ENCODE measurements around the gene GRID1. TPM values are rescaled to one million over a fixed set of nuclear protein-coding genes. Genes with fewer than 3 reads are reported as not detected.

Gene GRID1
- polyA plus RNA-seq, 4 donors = 0.27 to 1.1 (median 0.40) TPM; not detected in 1

- Histone ChIP-seq H3K4me3 (ENCODE audit: low read depth in 1 of 3, low read length in 3 of 3) (no peak overlapping the region), H3K9me3 (ENCODE audit: control insufficient read depth in 2 of 2, insufficient read depth in 1 of 2, low read depth in 1 of 2, low read length in 1 of 2) (no peaks in the 10 kb centered on the region), H3K36me3 (ENCODE audit: control insufficient read depth in 3 of 3, insufficient read depth in 2 of 3, low read depth in 1 of 3, low read length in 3 of 3) (no peaks in the 10 kb centered on the region), H3K27ac (ENCODE audit: low read depth in 1 of 3, low read length in 2 of 3) (no peak overlapping the region), H3K4me1 (ENCODE audit: control insufficient read depth in 3 of 3, insufficient read depth in 2 of 3, low read depth in 1 of 3, low read length in 2 of 3) (no peaks in the 10 kb centered on the region), H3K27me3 (ENCODE audit: control insufficient read depth in 3 of 3, insufficient read depth in 3 of 3, low read length in 3 of 3) (peaks cover 0 to 6% (median 0%) of the 10 kb centered on the region in 3 donors)
- WGBS, 3 donors = 76 to 79% (median 77%) methylated on average over 8 to 9 of the region's 9 CpGs
- no peak for DNase-seq
- no peak for FAIRE-seq
These were observed 306.0 kb downstream of the GRID1 start for GRCh38 chr10:86060386-86061277.

GRCh38 chr10:86059892-86060291 is 306.7 kb downstream of the GRID1 start:
- Histone ChIP-seq H3K4me1 (ENCODE audit: control insufficient read depth in 3 of 3, insufficient read depth in 2 of 3, low read depth in 1 of 3, low read length in 2 of 3) (no peaks in the 10 kb centered on the region), H3K36me3 (ENCODE audit: control insufficient read depth in 3 of 3, insufficient read depth in 2 of 3, low read depth in 1 of 3, low read length in 3 of 3) (no peaks in the 10 kb centered on the region), H3K9me3 (ENCODE audit: control insufficient read depth in 2 of 2, insufficient read depth in 1 of 2, low read depth in 1 of 2, low read length in 1 of 2) (no peaks in the 10 kb centered on the region), H3K4me3 (ENCODE audit: low read depth in 1 of 3, low read length in 3 of 3) (no peak overlapping the region), H3K27me3 (ENCODE audit: control insufficient read depth in 3 of 3, insufficient read depth in 3 of 3, low read length in 3 of 3) (no peaks in the 10 kb centered on the region), H3K27ac (ENCODE audit: low read depth in 1 of 3, low read length in 2 of 3) (no peak overlapping the region)
- DNase-seq = no peak
- no peak for FAIRE-seq
- 89 to 93% (median 92%) methylated on average over 3 of the region's 3 CpGs for WGBS, 3 donors

- Histone ChIP-seq H3K4me1 (ENCODE audit: control insufficient read depth in 3 of 3, insufficient read depth in 2 of 3, low read depth in 1 of 3, low read length in 2 of 3) (no peaks in the 10 kb centered on the region), H3K27me3 (ENCODE audit: control insufficient read depth in 3 of 3, insufficient read depth in 3 of 3, low read length in 3 of 3) (no peaks in the 10 kb centered on the region), H3K27ac (ENCODE audit: low read depth in 1 of 3, low read length in 2 of 3) (no peak overlapping the region), H3K36me3 (ENCODE audit: control insufficient read depth in 3 of 3, insufficient read depth in 2 of 3, low read depth in 1 of 3, low read length in 3 of 3) (no peaks in the 10 kb centered on the region), H3K9me3 (ENCODE audit: control insufficient read depth in 2 of 2, insufficient read depth in 1 of 2, low read depth in 1 of 2, low read length in 1 of 2) (no peaks in the 10 kb centered on the region), H3K4me3 (ENCODE audit: low read depth in 1 of 3, low read length in 3 of 3) (no peak overlapping the region)
- DNase-seq (no peak), FAIRE-seq (no peak)
- WGBS, 3 donors = 74 to 83% (median 75%) methylated on average over 5 of the region's 5 CpGs
These were observed 307.6 kb downstream of the GRID1 start for GRCh38 chr10:86058964-86059363.

GRCh38 chr10:86057708-86058107 is 308.9 kb downstream of the GRID1 start:
- H3K4me3 ChIP-seq (ENCODE audit: low read depth in 1 of 3, low read length in 3 of 3) = no peak overlapping the region
- no peak overlapping the region for H3K27ac ChIP-seq (ENCODE audit: low read depth in 1 of 3, low read length in 2 of 3)
- no peaks in the 10 kb centered on the region for H3K36me3 ChIP-seq (ENCODE audit: control insufficient read depth in 3 of 3, insufficient read depth in 2 of 3, low read depth in 1 of 3, low read length in 3 of 3)
- H3K9me3 ChIP-seq (ENCODE audit: control insufficient read depth in 2 of 2, insufficient read depth in 1 of 2, low read depth in 1 of 2, low read length in 1 of 2) = no peaks in the 10 kb centered on the region
- H3K27me3 ChIP-seq (ENCODE audit: control insufficient read depth in 3 of 3, insufficient read depth in 3 of 3, low read length in 3 of 3) = no peaks in the 10 kb centered on the region
- FAIRE-seq (no peak), DNase-seq (no peak)
- H3K4me1 ChIP-seq (ENCODE audit: control insufficient read depth in 3 of 3, insufficient read depth in 2 of 3, low read depth in 1 of 3, low read length in 2 of 3) = no peaks in the 10 kb centered on the region
- 86 to 90% (median 88%) methylated on average over 5 of the region's 5 CpGs for WGBS, 3 donors

GRCh38 chr10:86056672-86057071 is 309.9 kb downstream of the GRID1 start:
- no peaks in the 10 kb centered on the region for H3K36me3 ChIP-seq (ENCODE audit: control insufficient read depth in 3 of 3, insufficient read depth in 2 of 3, low read depth in 1 of 3, low read length in 3 of 3)

GRCh38 chr10:86055928-86056327 is 310.7 kb downstream of the GRID1 start:
- Histone ChIP-seq H3K27ac (ENCODE audit: low read depth in 1 of 3, low read length in 2 of 3) (no peak overlapping the region), H3K4me3 (ENCODE audit: low read depth in 1 of 3, low read length in 3 of 3) (no peak overlapping the region), H3K4me1 (ENCODE audit: control insufficient read depth in 3 of 3, insufficient read depth in 2 of 3, low read depth in 1 of 3, low read length in 2 of 3) (no peaks in the 10 kb centered on the region), H3K27me3 (ENCODE audit: control insufficient read depth in 3 of 3, insufficient read depth in 3 of 3, low read length in 3 of 3) (no peaks in the 10 kb centered on the region), H3K36me3 (ENCODE audit: control insufficient read depth in 3 of 3, insufficient read depth in 2 of 3, low read depth in 1 of 3, low read length in 3 of 3) (no peaks in the 10 kb centered on the region), H3K9me3 (ENCODE audit: control insufficient read depth in 2 of 2, insufficient read depth in 1 of 2, low read depth in 1 of 2, low read length in 1 of 2) (peaks cover 0 to under 1% of the 10 kb centered on the region in 2 donors)
- FAIRE-seq (no peak), DNase-seq (no peak)
- 45 to 78% (median 76%) methylated on average over 1 of the region's 1 CpG for WGBS, 3 donors

More at GRCh38 chr10:86056672-86057071, 309.9 kb downstream of the GRID1 start:
- no peak overlapping the region for H3K4me3 ChIP-seq (ENCODE audit: low read depth in 1 of 3, low read length in 3 of 3)
- no peaks in the 10 kb centered on the region for H3K27me3 ChIP-seq (ENCODE audit: control insufficient read depth in 3 of 3, insufficient read depth in 3 of 3, low read length in 3 of 3)
- DNase-seq = no peak
- H3K4me1 ChIP-seq (ENCODE audit: control insufficient read depth in 3 of 3, insufficient read depth in 2 of 3, low read depth in 1 of 3, low read length in 2 of 3) = no peaks in the 10 kb centered on the region
- no peak for FAIRE-seq
- no peaks in the 10 kb centered on the region for H3K9me3 ChIP-seq (ENCODE audit: control insufficient read depth in 2 of 2, insufficient read depth in 1 of 2, low read depth in 1 of 2, low read length in 1 of 2)
- no peak overlapping the region for H3K27ac ChIP-seq (ENCODE audit: low read depth in 1 of 3, low read length in 2 of 3)
- 70 to 82% (median 77%) methylated on average over 6 of the region's 6 CpGs for WGBS, 3 donors

GRCh38 chr10:86053675-86054074 is 312.9 kb downstream of the GRID1 start:
- FAIRE-seq (no peak), DNase-seq (no peak)
- Histone ChIP-seq H3K4me3 (ENCODE audit: low read depth in 1 of 3, low read length in 3 of 3) (no peak overlapping the region), H3K9me3 (ENCODE audit: control insufficient read depth in 2 of 2, insufficient read depth in 1 of 2, low read depth in 1 of 2, low read length in 1 of 2) (peaks cover 0 to 2% of the 10 kb centered on the region in 2 donors), H3K36me3 (ENCODE audit: control insufficient read depth in 3 of 3, insufficient read depth in 2 of 3, low read depth in 1 of 3, low read length in 3 of 3) (no peaks in the 10 kb centered on the region), H3K27me3 (ENCODE audit: control insufficient read depth in 3 of 3, insufficient read depth in 3 of 3, low read length in 3 of 3) (no peaks in the 10 kb centered on the region), H3K4me1 (ENCODE audit: control insufficient read depth in 3 of 3, insufficient read depth in 2 of 3, low read depth in 1 of 3, low read length in 2 of 3) (no peaks in the 10 kb centered on the region), H3K27ac (ENCODE audit: low read depth in 1 of 3, low read length in 2 of 3) (no peak overlapping the region)
- WGBS, 3 donors = 37 to 75% (median 60%) methylated on average over 2 of the region's 2 CpGs

GRCh38 chr10:86051586-86051985 is 315.0 kb downstream of the GRID1 start:
- no peak for FAIRE-seq
- Histone ChIP-seq H3K36me3 (ENCODE audit: control insufficient read depth in 3 of 3, insufficient read depth in 2 of 3, low read depth in 1 of 3, low read length in 3 of 3) (no peaks in the 10 kb centered on the region), H3K4me1 (ENCODE audit: control insufficient read depth in 3 of 3, insufficient read depth in 2 of 3, low read depth in 1 of 3, low read length in 2 of 3) (no peaks in the 10 kb centered on the region), H3K27me3 (ENCODE audit: control insufficient read depth in 3 of 3, insufficient read depth in 3 of 3, low read length in 3 of 3) (no peaks in the 10 kb centered on the region), H3K4me3 (ENCODE audit: low read depth in 1 of 3, low read length in 3 of 3) (no peak overlapping the region), H3K27ac (ENCODE audit: low read depth in 1 of 3, low read length in 2 of 3) (no peak overlapping the region), H3K9me3 (ENCODE audit: control insufficient read depth in 2 of 2, insufficient read depth in 1 of 2, low read depth in 1 of 2, low read length in 1 of 2) (peaks cover 0 to 2% of the 10 kb centered on the region in 2 donors)
- no peak for DNase-seq
- 69 to 84% (median 70%) methylated on average over 3 of the region's 3 CpGs for WGBS, 3 donors
